Prostate gland (tissue), 2 donors: ENCODE measurements around the gene MARCKS.

Experiments
- POLR2A ChIP-seq: fragments of 450-650 bp; IDR thresholded peaks from one replicate; pipeline ENCODE4 v1.6.1; 2016; ENCODE audit warnings: antibody characterized with exemption, mild to moderate bottlenecking
- POLR2AphosphoS5 ChIP-seq: sonication (generic); formaldehyde crosslinking; IDR thresholded peaks from one replicate; pipeline ENCODE4 v1.6.1; 2017; ENCODE audit warnings: antibody characterized with exemption
- TF ChIP-seq, protein P1 (sequence below), 4 experiments: fragments of 200-600 bp in 2 of 4; fragments of 450-650 bp in 2 of 4; sonication (generic) in 2 of 4; IDR thresholded peaks; 1 replicate in 3 of 4; 2 replicates in 1 of 4; pipeline ENCODE4 v1.5.1; 2016 to 2019; ENCODE audit warnings: antibody characterized with exemption in 4 of 4, mild to moderate bottlenecking in 2 of 4, moderate library complexity in 2 of 4

DNA sequence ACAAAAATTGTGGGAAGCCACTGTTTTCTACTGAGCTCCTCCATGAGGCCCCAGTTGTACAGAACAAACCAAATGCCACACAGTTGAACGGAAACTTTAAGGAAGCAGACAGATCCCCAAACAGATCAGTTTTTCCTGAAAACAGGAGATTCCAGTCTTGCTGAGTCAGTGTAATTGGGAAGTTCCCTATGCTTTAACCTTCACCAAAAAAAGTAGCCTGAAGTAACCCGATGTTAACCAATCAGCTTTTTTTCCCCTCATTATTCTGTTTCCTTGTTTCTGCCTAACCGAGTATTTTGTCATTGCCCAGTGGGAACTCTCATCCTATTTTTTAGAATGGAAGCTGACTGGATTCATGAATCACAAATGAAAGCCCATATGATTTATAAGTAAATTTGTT lies 36.7 kb downstream of the MARCKS start:
- TF ChIP-seq, protein P1, sequence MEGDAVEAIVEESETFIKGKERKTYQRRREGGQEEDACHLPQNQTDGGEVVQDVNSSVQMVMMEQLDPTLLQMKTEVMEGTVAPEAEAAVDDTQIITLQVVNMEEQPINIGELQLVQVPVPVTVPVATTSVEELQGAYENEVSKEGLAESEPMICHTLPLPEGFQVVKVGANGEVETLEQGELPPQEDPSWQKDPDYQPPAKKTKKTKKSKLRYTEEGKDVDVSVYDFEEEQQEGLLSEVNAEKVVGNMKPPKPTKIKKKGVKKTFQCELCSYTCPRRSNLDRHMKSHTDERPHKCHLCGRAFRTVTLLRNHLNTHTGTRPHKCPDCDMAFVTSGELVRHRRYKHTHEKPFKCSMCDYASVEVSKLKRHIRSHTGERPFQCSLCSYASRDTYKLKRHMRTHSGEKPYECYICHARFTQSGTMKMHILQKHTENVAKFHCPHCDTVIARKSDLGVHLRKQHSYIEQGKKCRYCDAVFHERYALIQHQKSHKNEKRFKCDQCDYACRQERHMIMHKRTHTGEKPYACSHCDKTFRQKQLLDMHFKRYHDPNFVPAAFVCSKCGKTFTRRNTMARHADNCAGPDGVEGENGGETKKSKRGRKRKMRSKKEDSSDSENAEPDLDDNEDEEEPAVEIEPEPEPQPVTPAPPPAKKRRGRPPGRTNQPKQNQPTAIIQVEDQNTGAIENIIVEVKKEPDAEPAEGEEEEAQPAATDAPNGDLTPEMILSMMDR (IDR thresholded peaks at IDR 0.05): no peak
- TF ChIP-seq POLR2A (no peak), POLR2AphosphoS5 (no peak)
